Uterus (tissue), 2 donors: ENCODE data around the gene GFOD2.

Source experiments
- CTCF ChIP-seq, 4 experiments: fragments of 200-600 bp in 2 of 4; fragments of 450-650 bp in 2 of 4; sonication (generic) in 2 of 4; IDR thresholded peaks; one replicate each; pipeline ENCODE4 v1.5.1; 2016 to 2019; ENCODE audit warnings: antibody characterized with exemption in 4 of 4, mild to moderate bottlenecking in 2 of 4, moderate library complexity in 1 of 4
- POLR2A ChIP-seq, 2 donors: fragments of 450-650 bp; IDR thresholded peaks; one replicate each; pipeline ENCODE4 v1.6.1; 2016; ENCODE audit warnings: antibody characterized with exemption in 2 of 2, mild to moderate bottlenecking in 1 of 2, moderate library complexity in 1 of 2

GRCh38 chr16:67767953-67768352 is 48.8 kb upstream of the GFOD2 start:
- TF ChIP-seq POLR2A (IDR thresholded peaks at IDR 0.05), result no peak
- no peak for TF ChIP-seq CTCF (IDR thresholded peaks at IDR 0.05)
